Mesendoderm (in vitro differentiated cells): ENCODE results near the gene HOXA5.

Experiments
- DNase-seq: peaks from one replicate; pipeline ENCODE4 v3.0.0; 2013
- H2AK5ac ChIP-seq: 2 replicates; pipeline ENCODE4 v1.6.1; 2013; ENCODE audit warnings: low read length, inconsistent platforms
- H2BK120ac ChIP-seq: 2 replicates; pipeline ENCODE4 v1.6.1; 2013; ENCODE audit warnings: low read depth, mild to moderate bottlenecking, low read length, moderate library complexity, mixed read lengths
- H2BK15ac ChIP-seq: replicated peaks from 2 replicates; pipeline ENCODE4 v1.6.1; 2013; ENCODE audit warnings: low read depth, mild to moderate bottlenecking, moderate library complexity
- H2BK5ac ChIP-seq: 2 replicates; pipeline ENCODE4 v1.6.1; 2013; ENCODE audit warnings: low read length, inconsistent platforms
- H3K18ac ChIP-seq: 2 replicates; pipeline ENCODE4 v1.6.1; 2013; ENCODE audit warnings: mild to moderate bottlenecking, low read length, mixed read lengths
- H3K23ac ChIP-seq: one replicate; pipeline ENCODE4 v1.6.1; 2013; ENCODE audit warnings: low read length
- H3K27ac ChIP-seq: 2 replicates; pipeline ENCODE4 v1.5.1; 2013; ENCODE audit warnings: low read depth, mild to moderate bottlenecking, inconsistent platforms, low read length, moderate library complexity
- H3K27me3 ChIP-seq: 2 replicates; pipeline ENCODE4 v1.6.1; 2013; ENCODE audit warnings: low read length, control low read depth, mild to moderate bottlenecking, inconsistent platforms; ENCODE audit not compliant: insufficient read depth, poor library complexity
- H3K36me3 ChIP-seq: 2 replicates; pipeline ENCODE4 v1.6.1; 2013; ENCODE audit warnings: low read length, inconsistent platforms; ENCODE audit not compliant: control insufficient read depth, insufficient read depth
- H3K4ac ChIP-seq: one replicate; pipeline ENCODE4 v1.6.1; 2013; ENCODE audit warnings: low read depth, mild to moderate bottlenecking, low read length, moderate library complexity
- H3K4me1 ChIP-seq: 2 replicates; pipeline ENCODE4 v1.6.1; 2013; ENCODE audit warnings: low read depth, low read length, inconsistent platforms; ENCODE audit not compliant: control insufficient read depth
- H3K4me2 ChIP-seq: 2 replicates; pipeline ENCODE4 v1.6.1; 2013; ENCODE audit warnings: low read length
- H3K4me3 ChIP-seq: 2 replicates; pipeline ENCODE4 v1.5.1; 2013; ENCODE audit warnings: mild to moderate bottlenecking, low read length
- H3K56ac ChIP-seq: one replicate; pipeline ENCODE4 v1.6.1; 2013; ENCODE audit warnings: low read length
- H3K79me1 ChIP-seq: 2 replicates; pipeline ENCODE4 v1.6.1; 2013; ENCODE audit warnings: low read length, inconsistent platforms
- H3K79me2 ChIP-seq: 2 replicates; pipeline ENCODE4 v1.6.1; 2013; ENCODE audit warnings: mild to moderate bottlenecking, low read length; ENCODE audit not compliant: control insufficient read depth, insufficient read depth
- H3K9ac ChIP-seq: 2 replicates; pipeline ENCODE4 v1.6.1; 2013; ENCODE audit warnings: low read length, inconsistent platforms
- H4K5ac ChIP-seq: one replicate; pipeline ENCODE4 v1.6.1; 2013; ENCODE audit warnings: low read length
- H4K8ac ChIP-seq: one replicate; pipeline ENCODE4 v1.6.1; 2013; ENCODE audit warnings: low read depth, mild to moderate bottlenecking, control low read depth, low read length, moderate library complexity
- WGBS: extraction: QIAGEN DNeasy Blood & Tissue Kit; methylation state at CpG from one replicate; pipeline ENCODE4 v1.1.7; 2013; ENCODE audit warnings: low lambda C conversion rate, missing lambda C conversion rate; ENCODE audit not compliant: insufficient coverage; ENCODE audit errors: extremely low coverage; 5-methylcytosine and 5-hydroxymethylcytosine counted together

Gene HOXA5

GRCh38 chr7:27174874-27175625 lies 31.6 kb upstream of the HOXA5 start:
- Histone ChIP-seq H3K4ac (no peak overlapping the region), H3K9ac (no peak overlapping the region), H3K79me2 (no peaks in the 10 kb centered on the region), H3K27me3 (peaks cover 89% of the 10 kb centered on the region), H3K4me2 (no peak overlapping the region), H3K4me3 (no peak overlapping the region), H3K23ac (no peak overlapping the region), H2BK5ac (no peak overlapping the region), H3K27ac (no peak overlapping the region), H2BK120ac (no peak overlapping the region), H4K5ac (no peak overlapping the region), H2BK15ac (no peak overlapping the region), H3K56ac (no peak overlapping the region), H3K79me1 (no peaks in the 10 kb centered on the region), H3K18ac (no peak overlapping the region), H4K8ac (no peak overlapping the region), H3K36me3 (no peaks in the 10 kb centered on the region), H3K4me1 (no peaks in the 10 kb centered on the region), H2AK5ac (no peak overlapping the region)
- peak; percentile 52 for DNase-seq
- WGBS, result no CpG with 5 or more reads among the region's 12 CpGs

DNA sequence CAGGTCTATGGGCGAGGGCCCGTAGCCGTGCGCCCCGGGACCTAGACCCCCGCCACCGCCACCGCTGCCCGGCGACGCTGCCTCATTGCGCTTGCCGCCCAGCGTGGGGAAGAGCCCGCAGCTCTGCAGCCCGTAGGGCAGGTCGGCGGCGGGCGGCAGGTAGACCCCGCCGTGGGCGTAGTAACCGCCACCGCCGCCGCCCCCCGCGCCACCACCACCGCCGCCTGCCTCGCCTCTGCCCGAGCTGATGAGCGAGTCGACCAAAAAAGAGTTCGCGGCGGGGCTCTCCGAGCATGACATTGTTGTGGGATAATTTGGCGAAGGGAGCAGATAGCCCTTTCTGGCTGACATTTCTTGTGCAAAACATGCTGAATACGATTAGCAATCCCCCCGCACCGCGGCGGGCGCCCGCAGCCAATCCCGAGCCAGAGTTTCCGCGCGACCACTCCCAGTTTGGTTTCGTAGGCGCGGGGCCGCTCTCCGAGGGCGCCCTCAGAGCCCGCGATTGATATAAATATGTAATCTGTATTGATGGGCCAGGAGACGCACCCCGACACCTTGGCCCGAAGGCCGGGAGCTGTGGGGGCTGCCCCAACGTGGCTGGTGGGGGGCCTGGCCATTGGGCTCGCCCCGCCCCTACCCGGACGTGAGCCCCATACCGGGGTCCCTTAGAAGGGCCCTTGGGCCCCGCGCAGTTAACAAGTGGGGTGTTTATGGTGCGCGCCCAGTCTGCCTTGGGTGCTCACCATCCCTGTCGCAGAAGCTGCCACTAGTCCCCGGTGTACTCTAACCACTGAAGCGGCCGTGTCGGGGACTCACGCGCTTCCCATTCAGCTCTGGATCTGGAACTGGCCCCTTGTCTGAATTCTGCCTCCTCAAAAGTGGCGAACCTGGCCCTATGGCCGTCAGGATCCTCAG lies 30.7 kb upstream of the HOXA5 start, which contains the start of gene HOXA10:
TSS of gene HOXA10 (minus strand) at position 365 of the 918 bp plus-strand sequence. CDS start at position 351, 14 bp downstream.
- Histone ChIP-seq H3K79me2 (no peaks in the 10 kb centered on the region), H2BK15ac (no peak within 1 kb of the TSS), H4K8ac (no peak within 1 kb of the TSS), H2AK5ac (no peak within 1 kb of the TSS), H3K4me1 (no peaks in the 10 kb centered on the region), H3K27me3 (peaks cover 89% of the 10 kb centered on the region), H3K4me2 (peak within 1 kb of the TSS; percentile 34), H3K27ac (no peak within 1 kb of the TSS), H3K4ac (no peak within 1 kb of the TSS), H4K5ac (no peak within 1 kb of the TSS), H3K56ac (peak within 1 kb of the TSS; percentile 25), H2BK120ac (no peak within 1 kb of the TSS), H3K18ac (peak within 1 kb of the TSS; percentile 5), H3K23ac (no peak within 1 kb of the TSS), H3K9ac (no peak within 1 kb of the TSS), H3K79me1 (no peaks in the 10 kb centered on the region), H3K36me3 (no peaks in the 10 kb centered on the region), H2BK5ac (no peak within 1 kb of the TSS), H3K4me3 (no peak within 1 kb of the TSS)
- DNase-seq, result no peak
- WGBS, result no CpG with 5 or more reads among the region's 82 CpGs

GRCh38 chr7:27173511-27173955 lies 30.1 kb upstream of the HOXA5 start:
- Histone ChIP-seq H4K5ac (no peak overlapping the region), H2AK5ac (no peak overlapping the region), H3K27me3 (peaks cover 90% of the 10 kb centered on the region), H3K27ac (no peak overlapping the region), H2BK120ac (no peak overlapping the region), H3K4me2 (peak overlapping the region; percentile 34), H3K9ac (no peak overlapping the region), H3K79me2 (no peaks in the 10 kb centered on the region), H3K79me1 (no peaks in the 10 kb centered on the region), H2BK15ac (no peak overlapping the region), H3K23ac (no peak overlapping the region), H3K4ac (no peak overlapping the region), H4K8ac (no peak overlapping the region), H3K4me1 (no peaks in the 10 kb centered on the region), H3K4me3 (no peak overlapping the region), H3K18ac (peak overlapping the region; percentile 5), H3K36me3 (no peaks in the 10 kb centered on the region), H2BK5ac (no peak overlapping the region), H3K56ac (peak overlapping the region; percentile 25)
- no peak for DNase-seq
- WGBS, result no CpG with 5 or more reads among the region's 59 CpGs

- no peaks in the 10 kb centered on the region for H3K36me3 ChIP-seq
Observed at GRCh38 chr7:27172823-27173510, 29.5 kb upstream of the HOXA5 start.

GRCh38 chr7:27172315-27172774 lies 28.9 kb upstream of the HOXA5 start:
- H3K56ac ChIP-seq, result no peak overlapping the region
- H3K9ac ChIP-seq, result no peak overlapping the region
- H3K79me1 ChIP-seq, result no peaks in the 10 kb centered on the region
- H3K18ac ChIP-seq, result no peak overlapping the region
- no peak overlapping the region for H2AK5ac ChIP-seq
- no peak overlapping the region for H2BK120ac ChIP-seq
- H2BK15ac ChIP-seq, result no peak overlapping the region
- no peaks in the 10 kb centered on the region for H3K4me1 ChIP-seq
- no peaks in the 10 kb centered on the region for H3K79me2 ChIP-seq
- WGBS, result no CpG with 5 or more reads among the region's 10 CpGs
- no peak overlapping the region for H4K5ac ChIP-seq
- H3K4me3 ChIP-seq, result no peak overlapping the region
- H3K4ac ChIP-seq, result no peak overlapping the region
- peaks cover 90% of the 10 kb centered on the region for H3K27me3 ChIP-seq
- H4K8ac ChIP-seq, result no peak overlapping the region
- H3K4me2 ChIP-seq, result no peak overlapping the region
- H3K23ac ChIP-seq, result no peak overlapping the region
- no peak for DNase-seq
- no peak overlapping the region for H3K27ac ChIP-seq
- H3K36me3 ChIP-seq, result no peaks in the 10 kb centered on the region
- no peak overlapping the region for H2BK5ac ChIP-seq

More at GRCh38 chr7:27172823-27173510, 29.5 kb upstream of the HOXA5 start:
- Histone ChIP-seq H2AK5ac (no peak overlapping the region), H3K18ac (peak overlapping the region; percentile 5), H3K79me1 (no peaks in the 10 kb centered on the region), H3K27me3 (peaks cover 90% of the 10 kb centered on the region), H3K27ac (no peak overlapping the region), H2BK5ac (no peak overlapping the region), H4K5ac (no peak overlapping the region), H3K79me2 (no peaks in the 10 kb centered on the region), H3K4me3 (no peak overlapping the region), H3K4me1 (no peaks in the 10 kb centered on the region), H2BK120ac (no peak overlapping the region), H3K56ac (peak overlapping the region; percentile 25), H2BK15ac (no peak overlapping the region), H4K8ac (no peak overlapping the region), H3K23ac (no peak overlapping the region), H3K4me2 (no peak overlapping the region), H3K9ac (no peak overlapping the region), H3K4ac (no peak overlapping the region)
- WGBS, result no CpG with 5 or more reads among the region's 58 CpGs
- peak; percentile 71 for DNase-seq
